ENCODE measurements around the gene BRINP2.

DNA sequence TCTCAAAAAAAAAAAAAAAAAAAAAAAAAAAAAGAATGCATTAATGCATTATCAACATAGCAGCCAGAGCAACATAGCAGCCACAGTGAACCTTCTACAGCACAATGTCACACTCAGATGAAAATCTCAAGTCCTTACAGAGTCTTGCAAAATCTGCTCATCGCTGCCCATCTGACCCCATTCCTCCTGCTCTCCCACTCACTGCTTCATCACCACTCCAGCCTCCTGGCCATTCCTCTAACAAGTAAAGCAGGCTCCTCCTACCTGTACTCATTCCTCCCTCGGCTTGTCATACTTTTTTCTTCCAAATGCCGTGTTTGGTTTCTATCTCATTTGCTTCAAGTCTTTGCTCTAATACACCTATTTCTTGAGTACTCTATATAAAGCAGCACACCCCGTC, 29.5 kb downstream of the BRINP2 start:
- TF ChIP-seq POLR2A (IDR thresholded peaks at IDR 0.05) (no peak), CTCF (IDR thresholded peaks at IDR 0.05) (no peak), POLR2AphosphoS5 (IDR thresholded peaks at IDR 0.05) (no peak)

Data from stomach (tissue), 4 donors.